GM19324 (cell line): Measurements from ENCODE around the gene DNAJC15.
A peak's percentile ranks its signal among the peaks of the same experiment; 100 is the strongest.

Experiments
- ATAC-seq: cut with Tn5 transposase; IDR thresholded peaks from one replicate; pipeline ENCODE4 v1.9.1; 2021; ENCODE audit warnings: mild to moderate bottlenecking, moderate library complexity; ENCODE audit not compliant: unreplicated experiment, low FRiP score

The DNAJC15 gene

DNA sequence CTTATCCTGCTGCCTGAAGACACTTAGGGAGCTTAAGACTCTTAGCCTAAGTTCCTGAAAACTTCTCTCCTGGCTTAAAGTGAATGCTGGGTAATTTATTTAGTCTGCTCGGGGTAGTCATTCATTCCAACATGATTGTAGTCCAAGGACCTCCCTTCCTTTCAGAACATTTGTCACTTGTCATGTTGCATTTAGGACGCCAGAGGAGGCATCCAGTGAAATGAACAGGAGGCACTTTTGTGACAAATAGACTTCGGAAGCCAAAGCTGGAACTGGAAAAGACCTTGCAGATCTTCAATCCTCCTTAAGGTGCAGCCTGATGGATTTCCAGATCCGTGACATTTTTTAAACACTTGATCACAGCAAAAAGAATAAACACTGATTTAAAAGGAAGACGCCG, 95.1 kb downstream of the DNAJC15 start:
- no peak for ATAC-seq

DNA sequence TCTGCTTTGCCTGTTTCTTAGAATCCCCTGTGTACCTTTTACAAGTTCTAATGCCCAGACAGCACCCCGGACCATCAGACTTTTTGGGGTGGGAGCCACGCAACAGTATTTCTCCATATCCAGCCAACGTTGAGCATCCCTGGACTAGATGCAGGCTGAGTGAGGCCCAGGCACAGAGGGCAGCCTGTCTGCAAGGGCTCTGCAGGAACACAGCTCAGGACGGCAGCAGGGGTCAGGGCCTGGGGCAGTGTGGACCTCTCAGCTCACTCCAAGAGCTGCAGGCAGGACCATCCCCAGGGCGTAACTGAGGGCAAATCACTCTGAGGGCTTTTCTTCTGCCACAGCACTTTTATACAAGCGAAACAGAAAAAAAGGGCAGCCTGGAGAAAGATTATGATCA, 95.8 kb downstream of the DNAJC15 start:
- no peak for ATAC-seq

DNA sequence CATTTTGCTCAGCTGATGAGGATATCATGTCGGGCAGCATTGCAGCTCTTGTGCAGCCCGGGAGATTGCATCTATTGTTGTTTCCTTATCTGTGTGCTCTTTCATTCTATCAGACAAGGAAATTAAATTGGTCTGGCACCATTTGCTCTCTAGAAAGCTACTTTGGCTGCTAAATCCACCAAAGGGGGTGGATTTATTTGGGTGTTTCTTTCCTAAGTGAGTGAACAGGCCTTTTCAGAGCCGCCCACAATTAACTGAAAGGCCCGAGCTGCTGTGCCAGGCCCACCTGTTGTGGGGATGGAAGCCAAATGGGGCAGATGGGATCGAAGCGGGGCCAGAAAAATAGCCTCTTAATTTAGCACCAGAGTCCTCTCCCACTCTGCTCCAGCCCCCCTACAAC, 99.4 kb downstream of the DNAJC15 start:
- no peak for ATAC-seq

DNA sequence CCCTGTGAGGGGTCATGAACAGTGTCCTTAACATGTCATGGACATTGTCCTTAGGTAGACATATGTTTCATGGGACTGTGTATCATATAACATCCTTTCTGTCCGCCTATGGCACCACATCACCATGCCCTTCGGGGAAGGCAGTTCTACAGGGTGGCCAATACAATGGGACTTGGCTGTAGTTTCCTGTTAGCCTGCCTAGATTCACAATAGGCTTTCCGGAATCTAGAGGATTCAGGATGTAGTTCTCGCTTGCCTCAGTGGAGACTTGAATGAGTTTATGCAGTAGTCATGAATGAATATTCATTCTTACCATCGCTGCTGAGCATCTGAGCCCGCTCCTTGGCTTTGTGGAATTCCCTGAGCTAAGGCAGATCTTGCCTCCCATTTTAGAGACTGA, 100.5 kb downstream of the DNAJC15 start:
- ATAC-seq = no peak

DNA sequence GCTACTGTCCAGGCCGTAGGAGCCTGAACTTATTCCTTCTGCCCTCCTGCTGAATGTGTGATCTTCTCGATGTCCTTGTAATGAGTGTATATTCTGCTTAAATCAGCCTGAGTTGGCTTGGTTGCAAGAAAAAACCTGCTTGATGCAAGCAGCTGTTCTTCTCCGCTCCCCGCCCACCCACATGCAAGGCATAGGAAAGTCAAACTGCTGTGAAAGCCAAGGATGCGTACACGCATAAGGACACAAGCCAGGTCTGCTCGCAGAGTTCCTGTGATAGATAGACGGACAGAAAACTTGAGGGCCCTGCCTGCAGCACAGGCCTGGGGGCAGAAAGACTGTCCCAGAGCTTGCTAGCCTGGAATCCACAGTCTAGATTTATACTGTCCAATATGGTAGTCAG, 101.1 kb downstream of the DNAJC15 start:
- ATAC-seq = no peak

DNA sequence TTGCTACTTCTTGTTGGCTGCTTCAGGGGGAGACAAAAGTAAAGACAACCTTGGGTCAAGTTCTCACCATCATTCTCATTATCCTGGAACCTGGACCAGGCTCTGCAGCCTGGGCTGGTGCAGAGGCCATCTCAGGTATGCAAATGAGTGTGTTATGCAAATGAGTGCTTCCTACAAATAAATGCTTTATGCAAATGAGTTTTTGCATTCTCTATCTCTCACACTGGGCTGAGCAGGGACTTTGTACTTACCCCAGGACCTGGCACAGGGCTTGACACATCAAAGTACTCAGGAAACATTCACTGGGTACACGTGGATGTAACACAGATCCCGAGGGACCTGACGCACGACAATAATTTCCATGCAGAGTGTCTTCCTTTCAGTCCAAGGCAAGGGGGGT, 103.0 kb downstream of the DNAJC15 start:
- ATAC-seq = peak; percentile 44

DNA sequence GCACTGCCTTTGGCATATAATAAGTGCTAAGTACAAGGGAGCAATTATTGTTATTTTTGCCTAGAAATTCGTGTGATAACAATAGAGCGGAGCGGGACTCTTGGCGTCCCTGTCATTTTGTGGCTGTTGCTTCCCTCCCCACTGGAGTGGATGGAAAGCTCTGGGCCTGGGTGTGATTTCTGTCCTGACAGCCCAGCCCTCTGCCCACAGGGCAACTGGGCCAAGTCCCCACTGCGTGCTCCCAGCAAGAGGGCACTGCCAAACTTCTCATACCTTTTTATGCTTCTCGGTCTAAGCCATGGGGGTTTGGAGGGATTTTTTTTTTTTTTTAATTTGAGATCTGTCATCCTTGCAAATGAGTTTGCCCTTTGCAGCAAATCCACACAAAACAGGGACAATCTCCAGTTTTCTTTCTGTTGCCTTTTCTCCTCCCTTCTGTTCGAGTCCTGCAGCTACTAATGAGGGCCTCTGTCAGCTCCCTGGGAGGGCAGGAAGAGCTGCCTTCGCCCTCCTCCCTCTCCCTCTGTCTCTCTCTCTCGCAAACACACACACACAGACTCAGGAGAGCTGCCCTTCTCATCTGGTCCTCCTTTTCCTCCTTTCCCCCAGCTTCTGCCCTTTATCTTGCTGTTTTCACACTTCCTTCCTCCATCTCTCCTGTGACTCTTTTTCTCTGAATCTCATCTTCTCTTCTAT, 103.9 kb downstream of the DNAJC15 start:
- no peak for ATAC-seq

DNA sequence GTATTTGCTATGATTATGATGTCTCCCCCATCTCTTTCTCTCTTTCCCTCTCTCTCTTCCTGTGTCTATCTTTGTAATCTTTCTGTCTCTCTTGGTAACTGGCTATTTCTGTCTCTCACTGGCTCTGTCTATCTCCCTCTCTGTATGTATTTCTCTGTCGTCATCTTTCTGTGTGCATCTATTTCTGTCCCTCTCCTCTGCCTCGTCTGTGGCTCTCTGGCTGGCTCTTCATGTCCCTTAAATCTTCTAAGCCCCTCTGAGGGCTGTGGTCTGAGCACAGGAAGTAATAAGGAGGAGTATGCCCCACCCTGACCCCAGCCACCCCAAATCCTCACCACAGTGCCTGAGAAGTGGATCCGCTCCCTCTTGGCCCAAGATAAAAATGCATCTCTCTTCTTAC, 104.4 kb downstream of the DNAJC15 start:
- ATAC-seq = no peak

DNA sequence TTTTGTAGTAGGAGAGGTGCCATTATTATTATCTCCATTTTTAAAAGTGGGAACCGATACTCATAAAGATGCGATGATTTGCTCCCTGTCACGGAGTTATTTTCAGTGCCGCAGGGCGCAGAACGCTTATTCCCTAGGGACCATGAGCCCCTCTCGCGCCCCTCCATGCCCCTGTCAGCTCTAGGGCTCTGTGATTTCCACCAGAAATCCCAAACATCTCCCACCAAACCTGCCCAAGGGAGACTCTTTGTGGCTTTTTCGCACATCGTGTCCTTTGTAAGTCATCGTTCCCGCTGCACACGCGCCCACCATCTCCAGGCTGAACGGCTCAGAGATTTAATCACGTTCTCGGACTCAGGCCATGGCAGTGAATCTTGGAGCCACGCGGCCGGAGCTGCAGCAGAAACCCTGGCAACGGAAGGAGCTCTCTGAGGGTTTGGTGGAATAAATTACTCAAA, 105.1 kb downstream of the DNAJC15 start:
- no peak for ATAC-seq

DNA sequence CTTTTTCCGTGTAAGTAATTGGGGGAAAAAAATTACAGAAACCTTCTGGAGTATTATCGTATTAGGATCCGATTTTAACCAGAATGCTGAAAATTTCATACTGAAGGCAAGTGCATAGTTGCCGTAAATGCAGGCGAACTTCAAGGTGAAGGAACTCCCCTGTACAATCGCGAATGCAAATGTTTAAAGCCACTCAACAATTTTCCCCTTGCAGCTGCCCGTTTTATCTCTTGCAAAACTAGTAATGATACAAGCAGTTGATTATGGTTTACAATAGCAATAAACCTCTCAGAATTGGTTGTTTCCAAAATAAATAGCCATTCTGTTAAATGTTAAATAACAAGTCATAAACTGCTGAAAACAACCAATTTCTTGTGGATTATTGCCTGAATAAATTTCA, 105.7 kb downstream of the DNAJC15 start:
- no peak for ATAC-seq

DNA sequence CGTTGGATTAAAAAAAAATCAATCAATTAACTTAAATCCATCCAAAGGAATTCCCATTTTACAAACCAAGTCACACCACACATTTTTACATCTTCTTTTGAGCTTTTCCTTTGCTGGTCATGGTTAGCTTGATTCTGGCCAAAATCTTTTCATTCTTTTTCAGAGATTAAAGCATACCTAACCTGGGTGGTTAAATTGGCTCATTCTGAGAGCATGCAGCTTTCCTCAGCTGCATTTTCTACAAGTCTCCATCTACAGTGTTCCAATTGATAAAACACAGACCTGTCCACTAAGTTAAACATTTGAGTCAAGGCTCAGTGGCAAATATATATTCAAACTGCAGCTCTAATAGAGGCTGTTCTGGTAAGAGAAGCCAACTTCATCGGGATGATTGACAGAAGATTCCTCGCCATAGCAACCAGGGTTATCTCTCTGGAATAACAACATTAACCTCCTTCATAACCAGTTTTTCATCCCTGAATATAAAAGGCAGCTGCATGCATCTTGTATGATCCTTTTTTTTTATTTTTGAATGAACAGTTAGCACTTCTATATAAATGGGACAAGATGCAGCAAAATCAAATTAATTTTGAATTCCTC, 106.2 kb downstream of the DNAJC15 start:
- ATAC-seq = no peak

DNA sequence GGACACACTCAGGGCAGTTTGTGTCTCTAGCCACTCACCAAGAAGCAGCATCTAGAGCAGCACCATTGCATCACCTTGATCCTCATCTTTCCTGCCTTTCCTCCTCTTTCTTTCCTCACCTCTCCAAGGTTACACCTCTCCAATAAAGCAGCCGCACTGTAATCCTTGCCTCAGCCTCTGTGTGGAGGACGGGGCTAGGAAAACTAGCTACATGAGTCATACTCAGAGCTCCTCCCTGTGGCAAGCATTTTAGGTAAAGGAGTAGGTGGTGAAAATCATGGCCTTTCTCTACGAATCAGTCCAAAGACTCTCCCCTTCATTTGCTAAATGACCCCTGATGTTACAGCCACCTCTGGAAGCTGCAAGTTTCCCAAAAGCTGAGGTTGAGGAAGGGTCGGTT, 108.9 kb downstream of the DNAJC15 start:
- no peak for ATAC-seq

DNA sequence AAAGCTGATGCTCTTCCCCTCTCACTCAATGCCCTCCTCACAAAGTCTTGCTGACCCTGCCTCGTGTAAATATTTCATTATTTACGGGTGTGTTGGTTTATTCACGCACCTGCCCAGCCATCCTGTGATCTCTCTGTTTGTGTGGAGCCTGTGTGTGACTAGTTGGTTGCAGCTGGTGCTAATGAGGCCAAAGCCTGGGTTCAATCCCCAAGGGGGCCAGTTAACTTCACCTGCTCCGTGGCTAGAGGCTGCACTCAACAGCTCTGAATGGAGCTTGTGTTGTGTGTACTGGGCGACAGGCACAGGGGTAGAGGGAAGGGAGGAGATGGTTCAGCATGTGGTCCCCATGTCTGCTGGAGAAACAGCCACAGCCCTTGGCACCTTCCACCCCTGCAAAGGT, 109.5 kb downstream of the DNAJC15 start:
- no peak for ATAC-seq

DNA sequence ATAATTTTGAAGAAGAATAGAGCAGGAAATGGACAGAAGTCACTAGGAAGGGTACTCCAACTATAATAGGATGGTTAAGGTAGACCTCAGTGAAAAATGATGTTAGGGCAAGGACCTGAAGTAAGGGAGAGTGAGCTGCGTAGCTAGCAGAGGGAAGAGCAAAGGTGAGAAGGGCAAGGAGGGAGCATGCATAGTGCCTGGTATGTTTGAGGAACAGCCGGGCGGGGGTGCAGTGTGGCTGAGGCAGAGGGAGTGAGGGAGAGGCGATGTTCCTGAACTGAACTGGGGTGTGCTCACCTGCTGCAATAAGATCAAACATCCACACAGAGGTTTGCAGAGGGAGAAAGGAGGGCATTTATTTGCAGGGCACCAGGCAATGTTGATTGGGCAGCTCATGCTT, 110.4 kb downstream of the DNAJC15 start:
- no peak for ATAC-seq

DNA sequence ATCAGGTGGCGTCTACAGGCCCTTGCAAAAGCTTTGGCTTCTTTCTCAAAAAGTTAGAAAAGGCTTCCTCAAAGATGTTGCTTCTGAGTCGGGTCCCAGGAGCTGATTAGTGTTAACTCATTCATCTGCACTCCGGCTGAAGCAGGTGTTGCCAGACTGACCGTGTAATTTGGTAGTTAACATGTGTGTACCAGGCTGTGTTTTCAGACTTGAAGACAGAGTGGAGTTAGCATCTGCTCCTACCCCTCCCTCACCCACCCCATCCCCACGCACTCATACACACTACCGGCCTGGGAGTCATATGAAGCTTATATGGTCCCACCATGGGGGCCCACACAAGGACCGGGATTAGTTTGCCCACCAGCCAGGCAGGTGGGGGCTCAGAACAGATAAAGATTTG, 111.5 kb downstream of the DNAJC15 start:
- ATAC-seq = no peak

DNA sequence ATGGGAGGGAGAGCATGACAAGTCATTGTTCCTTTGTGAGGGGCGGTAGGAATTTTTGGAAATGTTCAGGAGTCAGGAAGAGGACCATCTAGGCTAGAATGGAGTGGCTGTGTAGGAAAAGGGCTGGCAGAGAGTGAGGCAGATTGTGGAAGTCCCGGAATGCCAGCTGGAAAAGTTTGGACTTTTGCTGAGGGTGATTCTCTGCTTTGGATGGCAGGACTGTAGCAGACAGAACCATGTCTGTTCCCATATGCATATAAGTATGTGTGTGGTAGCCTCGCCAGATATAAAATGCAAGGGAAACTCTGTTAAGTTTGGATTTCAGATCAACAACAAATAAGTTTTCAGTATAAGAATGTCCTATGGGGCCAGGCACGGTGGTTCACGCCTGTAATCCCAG, 112.1 kb downstream of the DNAJC15 start:
- ATAC-seq = no peak

DNA sequence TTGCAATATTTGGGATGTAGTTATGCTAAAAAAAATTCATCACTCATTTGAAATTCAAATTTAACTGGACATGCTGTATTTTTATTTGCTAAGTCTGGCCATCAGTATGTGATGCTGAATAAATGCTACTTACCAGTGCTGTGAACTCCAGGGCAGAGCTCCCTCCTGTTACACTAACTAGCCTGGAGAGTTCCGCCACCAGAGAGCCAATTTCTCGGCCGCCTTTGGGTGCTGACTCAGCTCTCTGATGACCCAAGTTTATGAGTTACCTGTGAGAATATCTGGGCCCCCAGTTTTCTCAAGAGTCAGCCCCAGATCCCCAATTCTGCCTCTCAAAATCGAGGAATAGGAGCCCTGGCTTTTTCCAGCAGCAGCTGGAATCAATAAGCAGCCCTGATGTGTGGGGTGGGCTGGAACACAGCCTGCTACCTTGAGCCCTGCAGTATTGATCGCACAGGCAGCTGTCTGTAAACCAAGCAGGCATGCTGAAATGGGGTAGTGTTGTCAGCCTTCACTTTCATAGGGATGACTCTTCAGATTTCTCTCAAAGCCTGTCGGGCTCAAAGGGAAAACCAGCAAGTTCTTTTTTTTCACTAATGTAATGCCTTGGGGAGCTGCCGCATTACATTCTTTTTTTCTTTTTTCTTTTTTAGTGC, 113.7 kb downstream of the DNAJC15 start:
- ATAC-seq = no peak

DNA sequence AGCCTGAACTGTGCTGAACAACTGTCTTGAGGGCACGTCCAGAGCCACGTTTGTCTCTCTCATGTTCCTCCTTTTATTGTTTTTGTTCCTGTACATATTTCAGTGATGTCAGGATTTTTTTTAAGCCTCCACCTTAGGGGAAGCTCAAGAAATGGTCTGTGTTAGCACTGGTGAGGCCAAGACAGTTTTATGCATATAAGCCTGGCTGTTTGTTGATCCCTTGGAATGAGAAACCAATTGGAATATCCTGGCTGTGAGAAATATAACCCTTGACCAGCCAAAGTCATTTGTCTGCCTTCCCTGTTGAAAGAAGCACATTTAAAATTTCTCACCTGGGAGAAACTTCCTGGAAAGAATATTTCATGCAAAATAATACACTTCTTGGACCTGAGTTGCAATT, 115.8 kb downstream of the DNAJC15 start:
- ATAC-seq = no peak

DNA sequence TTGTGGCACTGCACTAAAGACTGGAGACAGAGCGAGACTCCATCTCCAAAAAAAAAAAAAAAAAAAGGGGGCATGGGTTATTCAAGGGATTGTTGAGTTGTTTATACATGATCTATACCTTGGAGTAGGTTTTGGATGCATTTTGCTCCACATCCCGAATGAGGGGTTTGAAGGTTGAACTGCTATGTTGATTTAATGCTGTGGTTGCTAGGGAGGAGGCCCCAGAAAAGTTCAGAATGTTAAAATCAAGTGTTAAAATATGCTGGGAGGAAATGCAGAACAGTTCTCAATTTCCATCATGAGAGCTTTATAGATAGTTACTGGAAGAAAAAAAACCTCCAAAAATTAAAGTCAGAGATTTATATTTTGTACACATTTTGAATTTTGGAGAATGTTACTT, 116.5 kb downstream of the DNAJC15 start:
- ATAC-seq = no peak

DNA sequence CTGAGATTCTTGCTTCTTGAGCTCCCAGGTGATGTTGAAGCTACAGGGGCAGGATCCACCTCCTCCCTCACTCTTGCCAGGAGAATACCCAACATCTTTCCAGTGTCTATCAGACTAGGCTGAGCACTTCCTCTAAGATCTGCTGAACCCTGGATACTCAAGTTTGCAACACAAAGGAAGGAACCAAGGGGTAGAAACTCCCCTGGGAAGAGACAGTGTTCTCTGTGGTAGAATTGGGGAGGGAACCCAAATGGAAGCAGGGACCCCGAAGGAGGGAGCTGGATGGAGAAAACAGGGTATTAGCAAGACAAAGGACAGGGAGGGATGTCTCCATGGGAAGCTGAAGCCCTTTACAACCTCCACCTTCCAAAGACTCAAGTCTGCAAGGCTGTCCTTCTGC, 117.6 kb downstream of the DNAJC15 start:
- no peak for ATAC-seq

DNA sequence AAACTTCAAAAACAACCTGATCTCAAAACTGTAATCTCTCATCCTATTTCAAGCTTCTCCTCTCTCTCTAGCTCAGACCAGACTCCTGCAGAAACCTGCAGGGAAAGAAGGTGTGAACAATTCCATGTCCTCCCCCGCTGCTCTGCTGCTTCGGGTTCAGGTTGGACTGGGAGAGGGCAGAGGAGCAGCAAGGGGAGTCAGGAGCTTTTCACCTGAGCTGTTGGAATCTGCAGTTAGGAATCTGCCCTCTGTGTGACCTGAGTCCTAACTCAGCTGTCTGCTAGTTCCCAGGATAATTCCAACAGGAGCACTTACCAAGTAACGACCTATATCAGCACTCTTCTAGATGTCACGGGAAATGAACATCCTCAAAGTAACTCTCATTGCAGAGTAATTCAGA, 118.3 kb downstream of the DNAJC15 start:
- ATAC-seq = no peak

DNA sequence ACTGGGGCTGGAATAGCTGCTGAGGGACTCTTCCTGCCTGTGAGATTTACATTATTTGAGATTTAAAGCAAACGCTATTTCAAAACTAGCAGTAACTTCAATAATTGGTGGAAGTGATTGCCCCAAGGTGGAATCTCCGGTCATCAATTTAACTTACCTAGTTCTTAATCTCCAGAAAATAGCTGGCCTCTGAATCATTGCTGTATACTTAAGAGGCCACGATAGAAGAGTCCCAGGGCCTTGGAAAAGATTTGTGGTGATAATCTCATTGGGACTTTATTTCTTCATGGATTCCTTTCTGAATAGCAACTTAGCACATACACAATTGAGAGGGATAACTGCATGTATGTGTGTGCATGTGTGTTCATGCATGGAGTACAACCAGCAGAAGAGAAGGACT, 120.2 kb downstream of the DNAJC15 start:
- no peak for ATAC-seq
